GM12878 (cell line): ENCODE results near the gene ZNF22. TPM values are rescaled to one million over a fixed set of nuclear protein-coding genes. Genes with fewer than 3 reads are reported as not detected.

ENCODE experiments used
- ATAC-seq: fragments of 200-7000 bp; cut with Tn5 transposase; 3 replicates; pipeline ENCODE4 v1.9.1; 2020; ENCODE audit warnings: mild to moderate bottlenecking, moderate library complexity
- BruUV-seq: library from RNA; stranded (reverse); fragments of 400-500 nt; replicated peaks from 2 replicates; lab custom pipeline; 2021; lab: Mats Ljungman, UMichigan
- CTCF ChIA-PET: fragments of 300-600 bp; sonication (Branson Sonifier 250); formaldehyde crosslinking; extraction: SDS; loops from one replicate; lab custom pipeline; 2021; ENCODE audit warnings: inconsistent platforms; lab: Yijun Ruan, JAX
- POLR2A ChIA-PET: fragments of 350-600 bp; formaldehyde crosslinking; extraction: SDS; loops from one replicate; lab custom pipeline; 2021; ENCODE audit warnings: inconsistent platforms; lab: Charles Lee
- RAD21 ChIA-PET: fragments of 300-600 bp; sonication (Branson Sonifier 250); formaldehyde crosslinking; loops from one replicate; lab custom pipeline; 2023; ENCODE audit warnings: antibody characterized with exemption; ENCODE audit not compliant: unreplicated experiment; lab: Charles Lee
- SMC1A ChIA-PET: fragments of 300-600 bp; sonication (Branson Sonifier 250); formaldehyde crosslinking; loops from one replicate; lab custom pipeline; 2023; ENCODE audit not compliant: unreplicated experiment, uncharacterized antibody; lab: Charles Lee
- DNase-seq: peaks from one replicate; pipeline ENCODE4 v3.0.0-alpha.2; 2011; ENCODE audit warnings: low read depth, low spot score
- FAIRE-seq: peaks from 3 replicates; lab custom pipeline; 2011; peaks lifted over from hg19 to GRCh38; lab: Jason Lieb, UNC
- H2AFZ ChIP-seq: 2 replicates; pipeline ENCODE4 v1.6.0; 2011; ENCODE audit warnings: low read depth, low read length, control low read depth; ENCODE audit not compliant: control insufficient read depth
- H3K27ac ChIP-seq: 2 replicates; pipeline ENCODE4 v1.5.1; 2011; ENCODE audit warnings: control low read depth; ENCODE audit not compliant: control insufficient read depth, insufficient read depth
- H3K27me3 ChIP-seq, 2 experiments: replicated peaks in 1 of 2; 2 replicates each; pipeline versions ENCODE4 v1.6.0 to v1.6.1; 2011; ENCODE audit warnings: low read length in 1 of 2; ENCODE audit not compliant: control insufficient read depth in 2 of 2, insufficient read depth in 2 of 2
- H3K36me3 ChIP-seq, 2 experiments: 2 replicates each; pipeline ENCODE4 v1.5.1; 2011; ENCODE audit warnings: low read length in 1 of 2; ENCODE audit not compliant: control insufficient read depth in 2 of 2, insufficient read depth in 2 of 2
- H3K4me1 ChIP-seq: 2 replicates; pipeline ENCODE4 v1.6.1; 2011; ENCODE audit warnings: mild to moderate bottlenecking, low read length, moderate library complexity, mixed read lengths; ENCODE audit not compliant: control insufficient read depth, insufficient read depth
- H3K4me2 ChIP-seq: 2 replicates; pipeline ENCODE4 v1.6.0; 2011; ENCODE audit warnings: control low read depth; ENCODE audit not compliant: control insufficient read depth, insufficient read depth
- H3K4me3 ChIP-seq: fragments of 200-600 bp; sonication (generic); 2 replicates; pipeline ENCODE4 v1.5.1; 2016
- H3K79me2 ChIP-seq: 2 replicates; pipeline ENCODE4 v1.6.0; 2011; ENCODE audit warnings: low read length; ENCODE audit not compliant: control insufficient read depth, insufficient read depth
- H3K9ac ChIP-seq: 2 replicates; pipeline ENCODE4 v1.8.0; 2011; ENCODE audit warnings: low read length, control low read depth, mixed read lengths; ENCODE audit not compliant: control insufficient read depth, insufficient read depth
- H3K9me3 ChIP-seq: replicated peaks from 3 replicates; pipeline ENCODE4 v1.5.1; 2011; ENCODE audit warnings: mild to moderate bottlenecking, low read length; ENCODE audit not compliant: control insufficient read depth, insufficient read depth
- H4K20me1 ChIP-seq: 2 replicates; pipeline ENCODE4 v1.6.0; 2011; ENCODE audit not compliant: control insufficient read depth, insufficient read depth
- CBX3 ChIP-seq: fragments of 200-600 bp; sonication (generic); IDR thresholded peaks from 2 replicates; pipeline ENCODE4 v1.6.1; 2016; ENCODE audit warnings: low read depth, borderline replicate concordance
- NBN ChIP-seq: fragments of 450-650 bp; IDR thresholded peaks from 2 replicates; pipeline ENCODE4 v1.6.1; 2016
- POU2F2 ChIP-seq: IDR thresholded peaks from 3 replicates; pipeline ENCODE4 v1.6.1; 2011; ENCODE audit warnings: low read depth, mild to moderate bottlenecking, low read length, borderline replicate concordance
- RAD21 ChIP-seq: IDR thresholded peaks from 2 replicates; pipeline ENCODE4 v1.6.1; 2011; ENCODE audit warnings: mild to moderate bottlenecking, low read depth, low read length, moderate library complexity; ENCODE audit not compliant: insufficient read depth
- RELB ChIP-seq: fragments of 450-650 bp; IDR thresholded peaks from 2 replicates; pipeline ENCODE4 v1.6.1; 2017; ENCODE audit warnings: low read depth, mild to moderate bottlenecking, moderate library complexity
- REST ChIP-seq: IDR thresholded peaks from 2 replicates; pipeline ENCODE4 v1.6.1; 2012; ENCODE audit warnings: mild to moderate bottlenecking, low read depth, low read length
- SMC3 ChIP-seq: IDR thresholded peaks from 2 replicates; pipeline ENCODE4 v1.6.1; 2011; ENCODE audit warnings: low read length, improper control_type of control experiment, borderline replicate concordance
- SP1 ChIP-seq: IDR thresholded peaks from one replicate; pipeline ENCODE4 v1.6.1; 2011; ENCODE audit warnings: low read depth, low read length
- WGBS: methylation state at CpG from one replicate; pipeline ENCODE4 v1.1.6; 2016; ENCODE audit warnings: low lambda C conversion rate; ENCODE audit not compliant: insufficient replicate concordance, insufficient coverage; ENCODE audit errors: missing lambda C conversion rate; 5-methylcytosine and 5-hydroxymethylcytosine counted together
- in situ Hi-C: fragments of 300-500 bp; cut with MboI; formaldehyde crosslinking; loops from 9 replicates; pipeline ENCODE4 v1.14.3; 2018; ENCODE audit warnings: mixed read lengths
- intact Hi-C: fragments of 100-400 bp; cut with micrococcal nuclease; formaldehyde crosslinking; loops from one replicate; pipeline ENCODE4 v1.14.2; 2022; ENCODE audit not compliant: unreplicated experiment
- polyA plus RNA-seq, 11 experiments: library from polyadenylated mRNA; depleted of rRNA in 4 of 11; unstranded in 6 of 11; stranded (reverse) in 5 of 11; fragments of >200 nt; fragmentation: Nextera tagmentation in 4 of 11; fragmentation: Illumina TruSeq in 1 of 11; extraction: Ambion mirVana in 4 of 11; extraction: Trizol in 1 of 11; gene quantifications; 1 replicate in 1 of 11; 2 replicates in 10 of 11; pipeline versions ENCODE4 v1.2.1 to v1.2.3, GENCODE V29; 2011 to 2016; ENCODE audit warnings: inconsistent platforms in 2 of 11, missing spikeins in 2 of 11, low read depth in 1 of 11
- total RNA-seq, 4 experiments: library from RNA; depleted of rRNA in 3 of 4; stranded (reverse); fragments of >200 nt in 3 of 4; fragmentation: Illumina TruSeq in 1 of 4; extraction: Trizol in 1 of 4; gene quantifications; 2 replicates each; pipeline versions ENCODE4 v1.2.1 to v1.2.3, GENCODE V29; 2013 to 2021
- TF ChIP-seq, protein P1 (sequence below): fragments of 450-650 bp; IDR thresholded peaks from 2 replicates; pipeline ENCODE4 v1.6.1; 2014; ENCODE audit warnings: mild to moderate bottlenecking

Gene ZNF22
- total and polyA plus RNA-seq, 10 of the 15 experiments (the other 5 are each of a cell fraction or from before 2014, with no cell fraction given): 31.1 to 74.4 (median 43.8) TPM

DNA sequence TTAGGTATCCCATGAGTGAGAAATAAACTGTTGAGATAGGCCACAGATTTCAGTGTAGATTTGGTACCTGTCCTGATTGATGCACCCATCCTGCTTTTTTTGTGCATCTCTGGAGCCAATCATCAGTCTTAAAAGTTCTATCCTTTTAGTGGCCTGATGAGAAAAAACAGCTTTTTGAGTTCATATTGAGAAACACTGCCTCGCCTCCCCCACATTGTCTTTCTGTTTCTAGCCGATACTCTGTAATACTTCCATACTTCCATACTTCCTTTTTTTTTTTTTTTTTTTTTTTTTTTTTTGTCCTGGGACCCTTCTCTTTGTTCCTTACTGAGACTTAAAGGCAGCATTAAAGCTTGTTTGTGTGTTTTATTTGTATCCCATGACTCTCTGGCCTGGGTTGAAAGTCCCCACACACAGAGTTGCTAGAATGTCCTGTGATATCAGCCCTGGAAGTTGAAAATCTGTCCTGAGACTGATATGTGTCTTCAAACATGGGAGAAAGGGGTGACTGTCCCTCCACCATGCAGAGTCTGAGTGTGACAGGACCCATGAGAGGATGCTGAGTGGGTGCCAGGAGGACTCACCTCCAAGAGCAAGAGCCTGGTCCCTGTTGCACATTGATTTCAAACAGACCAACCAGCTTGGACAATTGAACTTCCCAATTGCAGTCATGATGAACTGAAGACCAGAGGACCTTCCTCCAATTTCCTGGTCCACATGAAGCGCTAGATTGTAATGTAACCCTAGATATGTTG is 5.7 kb downstream of the ZNF22 start:
- CTCF ChIA-PET: interaction anchor here (0.6 to 3.4 kb wide), 6 partner anchors 12 to 1333 kb away, joined by 3 to 28 read pairs (median 4); no protein-coding TSS in a partner anchor
- POLR2A ChIA-PET: interaction anchor here (0.7 to 0.9 kb wide), 2 partner anchors 42 to 257 kb away, joined by 3 read pairs; no protein-coding TSS in a partner anchor
- DNase-seq (no peak), ATAC-seq (no peak), FAIRE-seq (no peak)
- intact Hi-C loops: loop anchor here (10.0 kb wide), 1 partner anchor 948 kb away; no protein-coding TSS in a partner anchor
- Histone ChIP-seq H2AFZ (no peak overlapping the region), H3K4me1 (no peaks in the 10 kb centered on the region), H3K4me3 (no peak overlapping the region), H3K79me2 (peaks cover 7% of the 10 kb centered on the region), H3K27ac (no peak overlapping the region), H3K4me2 (no peak overlapping the region), H3K27me3 (no peaks in the 10 kb centered on the region), H3K9me3 (peaks cover 4% of the 10 kb centered on the region), H3K36me3 (0 out of 4 replicates have a peak, but pooled peaks cover 0 to 3% of the 10 kb centered on the region in 2 experiments), H4K20me1 (no peaks in the 10 kb centered on the region), H3K9ac (no peak overlapping the region)
- no peak for TF ChIP-seq REST
- TF ChIP-seq SP1: no peak
- TF ChIP-seq CBX3: no peak
- no peak for TF ChIP-seq NBN
- TF ChIP-seq RELB: no peak
- TF ChIP-seq RAD21: no peak
- TF ChIP-seq, protein P1, sequence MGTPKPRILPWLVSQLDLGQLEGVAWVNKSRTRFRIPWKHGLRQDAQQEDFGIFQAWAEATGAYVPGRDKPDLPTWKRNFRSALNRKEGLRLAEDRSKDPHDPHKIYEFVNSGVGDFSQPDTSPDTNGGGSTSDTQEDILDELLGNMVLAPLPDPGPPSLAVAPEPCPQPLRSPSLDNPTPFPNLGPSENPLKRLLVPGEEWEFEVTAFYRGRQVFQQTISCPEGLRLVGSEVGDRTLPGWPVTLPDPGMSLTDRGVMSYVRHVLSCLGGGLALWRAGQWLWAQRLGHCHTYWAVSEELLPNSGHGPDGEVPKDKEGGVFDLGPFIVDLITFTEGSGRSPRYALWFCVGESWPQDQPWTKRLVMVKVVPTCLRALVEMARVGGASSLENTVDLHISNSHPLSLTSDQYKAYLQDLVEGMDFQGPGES: no peak
- TF ChIP-seq POU2F2: no peak
- TF ChIP-seq SMC3: no peak
- no TSS peak for BruUV-seq
- RAD21 ChIA-PET: interaction anchor here (0.7 to 1.7 kb wide), 5 partner anchors 43 to 1294 kb away, joined by 3 to 5 read pairs (median 4); no protein-coding TSS in a partner anchor
- in situ Hi-C loops: loop anchor here (10.0 kb wide), 1 partner anchor 1018 kb away; no protein-coding TSS in a partner anchor
- 96% methylated on average over 3 of the region's 3 CpGs for WGBS
- SMC1A ChIA-PET: interaction anchor here (0.9 to 6.6 kb wide), 3 partner anchors 41 to 73 kb away, joined by 3 to 48 read pairs (median 4); no protein-coding TSS in a partner anchor
